ENCODE data around the gene SEC14L5.

Gene SEC14L5

GRCh38 chr16:4988647-4989046 is 30.5 kb downstream of the SEC14L5 start:
- no peak for DNase-seq

GRCh38 chr16:4989391-4990006 is 31.4 kb downstream of the SEC14L5 start:
- no peak for DNase-seq

GRCh38 chr16:4990415-4990814 is 32.3 kb downstream of the SEC14L5 start:
- DNase-seq: no peak

- DNase-seq: no peak
Observed at GRCh38 chr16:4991754-4992153, 33.6 kb downstream of the SEC14L5 start.

- DNase-seq: no peak
Observed at GRCh38 chr16:4994719-4995434, 36.7 kb downstream of the SEC14L5 start.

- DNase-seq: no peak
Observed at GRCh38 chr16:5000573-5001001, 42.5 kb downstream of the SEC14L5 start.

GRCh38 chr16:5001571-5001970 is 43.4 kb downstream of the SEC14L5 start:
- no peak for DNase-seq

- no peak for DNase-seq
Observed at GRCh38 chr16:5001986-5002385, 43.9 kb downstream of the SEC14L5 start.

- no peak for DNase-seq
Observed at GRCh38 chr16:5002699-5003143, 44.6 kb downstream of the SEC14L5 start.

GRCh38 chr16:5003211-5003610 is 45.1 kb downstream of the SEC14L5 start:
- no peak for DNase-seq

- no peak for DNase-seq
Observed at GRCh38 chr16:5003828-5004227, 45.7 kb downstream of the SEC14L5 start.

- DNase-seq: no peak
Observed at GRCh38 chr16:5004311-5004710, 46.2 kb downstream of the SEC14L5 start.

GRCh38 chr16:5005916-5006315 is 47.8 kb downstream of the SEC14L5 start:
- DNase-seq: no peak

GRCh38 chr16:5006348-5007193 is 48.4 kb downstream of the SEC14L5 start:
- DNase-seq: no peak

GRCh38 chr16:5007256-5007655 is 49.1 kb downstream of the SEC14L5 start:
- DNase-seq: no peak

- no peak for DNase-seq
Observed at GRCh38 chr16:5008311-5008731, 50.2 kb downstream of the SEC14L5 start.

- no peak for DNase-seq
Observed at GRCh38 chr16:5010576-5011329, 52.6 kb downstream of the SEC14L5 start.

GRCh38 chr16:5011637-5012036 is 53.5 kb downstream of the SEC14L5 start:
- no peak for DNase-seq

GRCh38 chr16:5012887-5013286 is 54.8 kb downstream of the SEC14L5 start:
- no peak for DNase-seq

GRCh38 chr16:5015351-5015750 is 57.2 kb downstream of the SEC14L5 start:
- no peak for DNase-seq

GRCh38 chr16:5015887-5016286 is 57.8 kb downstream of the SEC14L5 start:
- DNase-seq: no peak

- no peak for DNase-seq
Observed at GRCh38 chr16:5016967-5017677, 59.0 kb downstream of the SEC14L5 start.

GRCh38 chr16:5017678-5017969 is 59.5 kb downstream of the SEC14L5 start:
- DNase-seq: no peak
